NCI-H1436 (cell line): Measurements from ENCODE around the gene CAMK2B.
"Not testable (repeated sequence)": the region's sequence is repeated elsewhere in the genome, so short reads cannot be mapped to it uniquely, and the experiment has no call there.

Experiments
- DNase-seq: peaks from one replicate; lab custom pipeline; 2025; lab: John Stamatoyannopoulos, UW

Gene CAMK2B

DNA sequence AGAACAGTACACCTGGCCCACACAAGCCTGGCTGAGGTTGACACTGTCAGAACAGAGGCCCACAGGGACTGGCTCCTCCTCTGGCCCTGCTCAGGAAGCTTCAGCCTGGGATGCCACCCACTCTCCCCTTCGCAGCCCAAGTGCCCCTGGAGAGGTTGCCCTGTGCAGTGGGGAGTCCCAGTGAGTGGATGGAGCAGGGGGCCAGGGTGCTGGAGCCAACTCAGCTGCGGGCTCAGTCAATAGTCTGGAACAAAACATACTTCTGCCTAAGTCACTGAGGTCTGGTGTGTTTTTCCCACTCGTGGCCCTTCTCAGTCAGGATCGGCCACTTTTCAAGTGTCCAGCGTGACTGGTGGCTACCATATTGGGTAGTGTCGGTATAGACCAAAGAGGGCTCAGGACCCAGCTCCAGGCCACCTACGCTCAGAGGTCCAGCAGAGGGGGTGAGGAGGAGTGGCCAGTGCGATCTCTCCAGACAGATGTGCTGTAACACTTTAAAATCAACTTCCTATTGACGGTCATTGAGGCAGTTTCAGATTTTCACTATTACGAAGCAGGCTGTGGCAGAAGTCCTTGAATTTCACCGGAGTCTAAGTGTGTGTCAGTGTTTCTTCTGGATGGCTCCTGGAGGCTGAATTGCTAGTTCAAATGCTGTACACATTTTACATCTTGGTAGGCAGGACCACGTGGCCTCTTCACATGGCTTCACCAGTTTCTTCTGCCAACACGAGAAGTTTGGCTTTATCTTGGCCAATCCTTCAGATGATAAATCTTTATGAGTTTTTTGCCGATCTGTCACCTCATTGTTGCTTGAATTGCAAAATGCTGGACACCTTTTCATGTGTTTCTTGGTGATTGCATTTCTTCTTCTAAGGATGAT lies 135.2 kb downstream of the CAMK2B start:
- DNase-seq, result no peak

DNA sequence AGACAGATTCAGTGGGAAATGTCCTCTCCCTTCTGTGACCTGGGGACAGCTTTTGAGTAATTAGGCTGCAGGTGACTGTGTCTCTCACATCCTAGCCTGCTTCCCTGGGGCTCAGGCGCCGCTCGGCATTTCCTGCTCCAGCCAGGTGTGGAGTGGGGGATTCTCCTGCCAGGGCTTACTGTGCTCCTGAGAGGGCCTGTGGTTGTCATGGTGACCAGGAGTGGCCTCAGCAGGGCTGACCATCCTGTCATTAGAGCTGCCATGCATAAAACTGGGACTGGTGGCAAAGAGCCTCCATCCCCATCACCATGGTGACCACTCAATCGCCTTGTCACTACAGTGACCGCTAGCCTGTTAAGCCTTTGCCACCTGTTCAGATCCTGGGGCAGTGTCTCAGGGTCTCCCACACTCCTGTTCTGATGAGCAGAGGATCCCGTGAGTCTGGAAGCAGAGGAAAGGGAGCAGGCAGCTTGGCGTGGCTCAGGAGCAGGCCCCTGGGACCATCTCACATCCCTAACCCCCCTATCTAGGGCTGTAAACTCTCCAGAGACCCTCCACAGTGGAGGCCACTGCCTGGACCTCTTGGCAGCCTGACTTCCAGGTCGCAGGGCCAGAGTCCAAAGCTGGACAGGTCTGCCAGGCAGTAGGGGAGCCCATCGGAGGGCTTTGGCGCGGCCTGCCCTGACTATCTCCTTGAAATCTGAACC lies 136.0 kb downstream of the CAMK2B start, which contains the start of gene GCK:
Gene GCK, minus strand, starts transcription at position 154 of the 707 bp plus-strand sequence. CDS start 486 bp downstream, outside the sequence.
- no peak for DNase-seq

DNA sequence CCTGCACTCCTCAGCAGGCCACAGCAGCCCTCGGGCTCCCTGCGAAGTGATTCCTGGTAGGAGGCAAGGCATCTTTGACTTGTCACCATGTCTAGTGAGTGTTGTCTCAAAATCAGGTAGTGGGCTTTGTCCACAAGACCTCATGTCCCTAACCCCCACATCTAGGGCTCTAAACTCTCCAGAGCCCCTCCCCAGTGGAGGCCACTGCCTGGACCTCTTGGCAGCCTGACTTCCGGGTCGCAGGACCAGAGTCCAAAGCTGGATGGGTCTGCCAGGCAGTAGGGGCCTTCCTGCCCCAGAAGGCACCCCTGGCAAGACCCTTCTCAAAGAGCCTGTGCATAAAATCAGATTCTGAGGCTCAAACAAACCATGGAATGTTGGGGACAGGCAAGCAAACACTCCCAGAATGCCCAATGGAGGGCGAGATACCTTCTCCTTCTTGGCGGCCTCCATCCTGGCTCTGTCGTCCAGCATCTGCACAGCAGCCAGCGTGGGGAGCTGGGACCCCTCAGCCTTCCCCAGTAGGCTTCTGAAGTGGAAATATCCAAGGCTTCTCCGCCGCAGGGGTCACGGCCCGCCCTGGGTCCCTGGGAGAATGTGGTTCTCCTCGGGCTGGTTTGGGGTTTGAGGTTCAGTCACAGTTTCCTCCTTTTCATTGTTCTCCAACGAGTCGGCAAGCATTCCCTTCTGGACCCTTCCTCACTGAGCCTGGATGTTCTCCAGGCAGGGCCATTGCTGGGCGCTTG lies 136.7 kb downstream of the CAMK2B start:
- no peak for DNase-seq

- DNase-seq, result no peak
Observed at GRCh38 chr7:44187636-44188416, 137.6 kb downstream of the CAMK2B start.

DNA sequence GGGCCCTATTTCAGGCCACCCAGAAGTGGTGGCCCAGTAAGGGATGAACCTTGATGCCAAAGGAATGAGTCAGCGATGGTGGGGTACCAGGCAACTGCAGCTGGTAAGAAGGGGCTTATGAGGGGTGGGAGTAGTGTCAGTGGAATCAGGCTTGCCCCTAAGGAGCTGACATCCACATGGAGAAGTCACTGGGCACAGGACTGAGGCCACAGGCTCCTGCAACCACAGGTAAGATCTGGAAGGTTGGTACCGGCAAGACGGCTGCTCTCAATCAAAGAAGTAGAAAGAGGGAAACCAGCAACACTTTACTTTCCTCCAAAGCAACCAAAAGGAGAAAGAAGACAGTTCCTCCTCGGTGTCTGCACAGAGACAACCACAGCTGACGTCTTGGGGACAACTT lies 138.7 kb downstream of the CAMK2B start:
- no peak for DNase-seq

DNA sequence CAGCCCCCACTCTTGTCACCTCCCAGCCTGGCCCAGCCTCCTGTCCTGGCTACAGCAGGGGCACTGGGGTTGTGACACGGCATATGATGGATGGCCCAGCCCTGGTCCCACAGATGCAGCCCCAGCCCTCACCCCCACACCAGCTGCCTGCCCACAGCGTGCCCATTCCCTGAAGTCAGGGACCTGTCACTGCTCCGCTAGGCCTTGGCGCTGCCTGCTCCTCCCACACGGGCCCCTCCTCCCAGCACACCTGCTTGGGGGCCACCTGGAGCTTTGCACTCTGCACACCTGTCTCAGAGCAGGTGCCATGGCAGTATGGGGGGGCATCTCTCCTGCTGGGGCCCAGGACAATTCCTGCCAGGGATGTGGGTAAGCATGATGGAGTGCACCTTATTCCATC lies 139.7 kb downstream of the CAMK2B start:
- DNase-seq, result no peak

DNA sequence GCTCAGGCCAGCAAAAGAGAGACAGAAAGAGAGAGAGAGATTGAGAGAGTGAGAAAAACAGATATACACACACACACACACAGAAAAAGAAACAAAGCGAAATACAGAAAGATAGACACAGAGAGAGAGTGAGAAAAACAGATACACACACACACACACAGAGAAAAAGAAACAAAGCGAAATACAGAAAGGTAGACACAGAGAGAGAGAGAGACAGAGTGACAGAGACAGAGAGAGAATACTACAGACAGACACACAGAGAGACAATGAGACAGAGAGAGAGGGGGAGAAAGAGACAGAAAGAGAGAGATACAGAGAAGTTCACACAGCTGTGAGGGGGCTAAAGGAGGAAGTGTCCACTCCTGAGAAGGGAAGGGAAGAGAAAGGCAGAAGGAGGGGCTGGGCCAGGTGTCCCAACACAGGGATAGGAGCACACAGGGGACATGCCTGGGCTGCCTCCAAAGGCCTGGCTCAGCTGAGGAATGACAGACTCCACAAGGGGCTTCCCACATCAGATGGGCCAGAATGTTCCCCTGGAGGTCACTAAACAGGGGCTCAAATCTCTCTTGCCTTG lies 140.4 kb downstream of the CAMK2B start:
- DNase-seq, result no peak

DNA sequence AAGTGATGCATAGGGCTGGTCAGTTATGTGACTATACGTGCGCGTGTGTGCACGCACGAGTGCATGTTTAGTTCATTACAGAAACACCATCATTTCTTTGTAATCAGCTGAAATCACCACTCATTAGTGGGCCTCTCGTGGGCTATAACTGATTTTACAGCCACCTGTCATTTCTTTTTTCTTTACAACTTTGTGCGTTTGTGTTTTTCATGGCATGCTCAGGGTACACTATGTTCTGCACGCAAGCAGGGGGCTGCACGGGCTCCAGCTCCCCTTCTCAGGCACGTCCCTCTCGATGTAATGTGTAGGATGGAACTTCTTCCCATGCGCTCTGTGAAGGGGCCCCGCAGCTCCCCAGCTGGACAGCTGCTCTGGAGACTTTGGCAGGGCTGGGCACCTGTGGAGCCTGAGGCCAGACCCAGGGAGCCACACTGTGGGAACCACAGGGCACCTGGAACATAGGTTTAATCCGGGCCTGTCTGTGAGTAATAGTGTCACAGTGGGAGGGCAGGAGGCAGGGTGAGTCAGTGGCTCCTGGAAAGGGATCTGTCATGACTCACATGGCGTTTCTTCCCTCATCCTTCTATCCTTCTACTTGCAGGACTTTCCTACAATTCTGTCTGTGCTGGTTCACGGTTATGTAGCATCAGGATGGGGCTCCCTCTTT lies 141.1 kb downstream of the CAMK2B start:
- DNase-seq, result no peak

DNA sequence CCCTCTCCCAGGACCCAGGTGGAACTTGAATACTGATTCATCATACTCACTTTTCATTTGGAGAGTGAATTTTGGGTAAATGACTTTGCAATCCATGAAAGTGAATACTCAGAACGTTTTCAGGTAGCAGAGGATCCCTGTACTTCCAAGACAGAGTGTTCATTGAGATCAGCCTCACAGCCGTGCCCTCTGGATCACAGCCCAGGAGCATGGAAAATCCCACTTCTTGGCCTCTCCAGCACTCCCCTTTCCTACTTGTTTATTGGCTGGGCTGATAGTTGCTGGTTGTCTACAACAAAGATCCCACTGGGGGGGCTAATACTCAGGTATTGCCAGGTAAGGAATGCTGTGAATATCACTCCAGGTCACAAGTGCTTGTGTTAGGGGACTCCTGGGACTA lies 142.0 kb downstream of the CAMK2B start:
- DNase-seq, result no peak

DNA sequence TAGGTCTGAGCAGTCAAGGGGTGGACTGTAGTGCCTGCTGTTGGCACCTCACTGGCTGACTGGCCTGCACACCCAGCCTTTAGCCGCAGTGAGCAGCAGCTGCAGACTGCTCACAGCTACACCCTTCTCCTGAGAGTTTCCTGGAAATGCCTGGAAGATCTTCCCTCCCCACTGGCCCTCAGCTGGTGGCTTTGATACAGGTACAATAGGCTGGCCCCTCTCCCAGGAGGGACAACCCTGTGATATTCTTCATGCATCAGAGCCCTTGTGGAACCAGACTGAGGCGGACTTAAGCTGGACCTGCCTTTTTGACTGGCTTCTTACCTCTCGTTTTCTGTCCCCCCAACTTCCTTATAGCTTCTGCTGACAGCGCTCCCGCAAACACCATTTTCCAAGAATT lies 142.6 kb downstream of the CAMK2B start:
- no peak for DNase-seq

DNA sequence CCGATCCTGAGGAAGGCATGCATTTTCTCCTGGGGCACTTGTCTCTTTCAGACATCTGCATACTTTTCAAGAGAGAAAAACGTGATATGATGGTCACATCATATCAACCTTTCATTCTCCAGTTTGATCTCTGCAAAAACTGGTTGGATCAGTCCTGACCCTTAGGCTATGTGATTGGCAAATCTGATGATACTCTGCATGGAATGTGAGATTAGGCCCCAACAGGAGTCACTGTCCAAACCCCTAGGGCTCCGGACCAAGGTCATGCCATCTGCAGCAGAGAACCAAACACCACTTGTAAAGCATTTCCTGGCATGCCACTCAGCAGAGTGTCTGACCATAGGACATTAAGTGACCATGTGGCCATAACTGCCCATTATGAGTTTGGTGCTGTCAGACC lies 144.8 kb downstream of the CAMK2B start:
- DNase-seq, result no peak

GRCh38 chr7:44177570-44178131 lies 147.7 kb downstream of the CAMK2B start:
- no peak for DNase-seq

- DNase-seq, result no peak
Observed at GRCh38 chr7:44176486-44176885, 148.9 kb downstream of the CAMK2B start.

DNA sequence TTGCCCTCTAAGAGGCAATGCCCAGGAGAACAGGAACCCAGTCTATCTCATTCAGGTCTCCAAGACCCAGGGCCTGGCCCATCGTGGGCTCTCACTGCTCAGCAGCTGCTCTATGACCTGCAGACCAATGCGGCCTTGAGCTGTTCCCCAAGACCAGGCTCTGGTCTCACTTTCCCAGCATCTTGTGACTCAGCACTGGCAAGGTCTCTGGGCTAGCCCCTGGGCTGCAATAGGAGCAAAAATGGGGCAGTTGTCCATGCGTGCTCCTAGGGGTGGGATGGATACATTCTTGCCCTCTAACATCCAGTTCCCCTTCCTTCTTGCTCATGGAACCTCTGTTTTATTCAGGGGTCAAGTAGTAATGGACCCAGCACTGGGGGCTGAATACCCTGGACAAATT lies 149.7 kb downstream of the CAMK2B start:
- no peak for DNase-seq

GRCh38 chr7:44174694-44174948 lies 150.8 kb downstream of the CAMK2B start:
- not testable (repeated sequence) for DNase-seq

- no peak for DNase-seq
Observed at GRCh38 chr7:44173911-44174693, 151.3 kb downstream of the CAMK2B start.

- DNase-seq, result peak; percentile 20
Observed at GRCh38 chr7:44172803-44173424, 152.5 kb downstream of the CAMK2B start.

- DNase-seq, result no peak
Observed at GRCh38 chr7:44172352-44172751, 153.0 kb downstream of the CAMK2B start.

- DNase-seq, result not testable (repeated sequence)
Observed at GRCh38 chr7:44171901-44172300, 153.5 kb downstream of the CAMK2B start.
